GM23338 (cell line): ENCODE measurements around the gene AGXT.

ENCODE experiments used
- CREB1 ChIP-seq: fragments of 250-450 bp; sonication (Bioruptor Pico); IDR thresholded peaks from 2 replicates; pipeline ENCODE4 v1.5.0; 2020; ENCODE audit warnings: low read depth, mild to moderate bottlenecking, moderate library complexity
- ETS1 ChIP-seq: IDR thresholded peaks from 2 replicates; pipeline ENCODE4 v1.6.1; 2016; ENCODE audit warnings: antibody characterized with exemption
- EZH2 ChIP-seq: fragments of 200-600 bp; sonication (generic); IDR thresholded peaks from one replicate; pipeline ENCODE4 v1.8.0; 2017; ENCODE audit warnings: antibody characterized with exemption, mild to moderate bottlenecking, low read depth; ENCODE audit not compliant: unreplicated experiment
- EZH2phosphoT487 ChIP-seq: fragments of 200-600 bp; sonication (generic); IDR thresholded peaks from one replicate; pipeline ENCODE4 v1.8.1; 2018; ENCODE audit warnings: antibody characterized with exemption; ENCODE audit not compliant: unreplicated experiment
- JUNB ChIP-seq: IDR thresholded peaks from one replicate; pipeline ENCODE4 v1.6.1; 2016; ENCODE audit warnings: antibody characterized with exemption; ENCODE audit not compliant: unreplicated experiment
- POLR2AphosphoS5 ChIP-seq: IDR thresholded peaks from 2 replicates; pipeline ENCODE4 v1.6.1; 2016; ENCODE audit warnings: antibody characterized with exemption, low read depth
- REST ChIP-seq: IDR thresholded peaks from one replicate; pipeline ENCODE4 v1.6.1; 2018; ENCODE audit warnings: antibody characterized with exemption; ENCODE audit not compliant: unreplicated experiment
- ZNF114 ChIP-seq: fragments of 250-450 bp; sonication (Bioruptor Pico); IDR thresholded peaks from 2 replicates; pipeline ENCODE4 v1.5.0; 2020; ENCODE audit warnings: mild to moderate bottlenecking, moderate library complexity
- ZNF462 ChIP-seq: fragments of 250-450 bp; sonication (Bioruptor Pico); IDR thresholded peaks from 2 replicates; pipeline ENCODE4 v1.5.0; 2020; ENCODE audit warnings: mild to moderate bottlenecking, moderate library complexity
- TF ChIP-seq, protein P1 (sequence below), 2 experiments: fragments of 200-600 bp in 1 of 2; sonication (generic) in 1 of 2; conservative IDR thresholded peaks; 2 replicates each; pipeline versions ENCODE4 v1.5.1 to v1.6.1; 2016 to 2017; ENCODE audit warnings: antibody characterized with exemption in 2 of 2, low read depth in 2 of 2, mild to moderate bottlenecking in 2 of 2, moderate library complexity in 1 of 2

DNA sequence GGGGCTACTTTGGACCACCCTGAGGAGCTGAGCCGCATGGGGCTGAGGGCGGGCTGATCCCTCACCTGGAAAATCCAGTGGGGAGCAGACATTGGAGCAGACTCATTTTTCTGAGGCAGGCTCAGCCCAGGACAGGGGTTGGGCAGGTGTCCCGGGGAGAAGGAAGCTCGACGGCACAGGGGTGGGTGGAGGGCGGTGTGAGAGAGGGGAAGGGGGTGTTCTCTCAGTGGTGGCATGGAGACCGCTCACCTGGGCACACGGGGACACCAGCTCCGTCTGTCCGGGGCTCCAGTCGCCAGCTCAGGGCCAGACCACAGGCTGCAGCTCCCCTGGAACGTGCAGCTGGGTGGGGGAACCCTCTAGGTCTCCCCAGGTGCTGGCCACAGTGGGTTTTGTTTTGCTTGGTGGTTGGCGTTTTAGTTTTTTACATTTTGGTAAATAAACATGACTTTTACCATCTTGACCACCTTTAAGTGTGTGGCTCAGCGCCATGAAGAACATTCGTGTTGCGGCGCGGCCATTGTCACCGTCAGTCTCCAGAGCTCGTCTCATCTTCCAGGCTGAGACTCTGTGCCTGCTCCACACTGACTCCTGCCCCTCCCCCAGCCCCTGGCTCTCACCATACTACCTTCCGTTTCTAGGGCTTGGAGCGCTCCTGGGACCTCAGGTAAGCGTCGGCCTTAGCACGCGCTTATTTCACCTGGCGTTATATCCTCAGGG, 31.7 kb downstream of the AGXT start:
- TF ChIP-seq, protein P1, sequence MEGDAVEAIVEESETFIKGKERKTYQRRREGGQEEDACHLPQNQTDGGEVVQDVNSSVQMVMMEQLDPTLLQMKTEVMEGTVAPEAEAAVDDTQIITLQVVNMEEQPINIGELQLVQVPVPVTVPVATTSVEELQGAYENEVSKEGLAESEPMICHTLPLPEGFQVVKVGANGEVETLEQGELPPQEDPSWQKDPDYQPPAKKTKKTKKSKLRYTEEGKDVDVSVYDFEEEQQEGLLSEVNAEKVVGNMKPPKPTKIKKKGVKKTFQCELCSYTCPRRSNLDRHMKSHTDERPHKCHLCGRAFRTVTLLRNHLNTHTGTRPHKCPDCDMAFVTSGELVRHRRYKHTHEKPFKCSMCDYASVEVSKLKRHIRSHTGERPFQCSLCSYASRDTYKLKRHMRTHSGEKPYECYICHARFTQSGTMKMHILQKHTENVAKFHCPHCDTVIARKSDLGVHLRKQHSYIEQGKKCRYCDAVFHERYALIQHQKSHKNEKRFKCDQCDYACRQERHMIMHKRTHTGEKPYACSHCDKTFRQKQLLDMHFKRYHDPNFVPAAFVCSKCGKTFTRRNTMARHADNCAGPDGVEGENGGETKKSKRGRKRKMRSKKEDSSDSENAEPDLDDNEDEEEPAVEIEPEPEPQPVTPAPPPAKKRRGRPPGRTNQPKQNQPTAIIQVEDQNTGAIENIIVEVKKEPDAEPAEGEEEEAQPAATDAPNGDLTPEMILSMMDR (conservative IDR thresholded peaks at IDR 0.05; ENCODE audit: low read depth in 2 of 2): no peak
- no peak for TF ChIP-seq JUNB
- TF ChIP-seq POLR2AphosphoS5: no peak
- no peak for TF ChIP-seq EZH2phosphoT487
- no peak for TF ChIP-seq REST
- TF ChIP-seq EZH2: no peak
- no peak for TF ChIP-seq ZNF114 (CRISPR knock-in tag)
- no peak for TF ChIP-seq ETS1
- no peak for TF ChIP-seq CREB1 (CRISPR knock-in tag)
- no peak for TF ChIP-seq ZNF462 (CRISPR knock-in tag)
